Measurements from ENCODE around the gene IL3RA.

DNA sequence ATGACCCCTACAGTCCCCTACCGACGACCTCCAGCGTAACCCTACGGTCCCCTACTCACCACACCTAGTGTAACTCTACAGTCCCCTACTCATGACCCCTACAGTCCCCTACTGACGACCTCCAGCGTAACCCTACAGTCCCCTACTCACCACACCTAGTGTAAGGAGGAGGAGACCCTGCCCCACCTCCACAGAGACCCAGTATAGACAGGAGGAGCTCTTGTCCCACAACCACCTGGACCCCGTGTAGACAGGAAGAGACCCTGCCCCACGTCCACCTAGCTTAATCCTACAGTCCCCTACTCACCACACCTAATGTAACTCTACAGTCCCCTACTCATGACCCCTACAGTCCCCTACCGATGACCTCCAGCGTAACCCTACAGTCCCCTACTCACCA, 41.0 kb upstream of the IL3RA start:
- no peak for TF ChIP-seq GATA2 (IDR thresholded peaks at IDR 0.05; ENCODE audit: low read depth, low read length)
- TF ChIP-seq GATA3 (IDR thresholded peaks at IDR 0.05; ENCODE audit: low read depth, low read length): no peak
